HG03571 (cell line): ENCODE results near the gene SIPA1L3.

Experiments
- ATAC-seq: cut with Tn5 transposase; IDR thresholded peaks from one replicate; pipeline ENCODE4 v1.9.1; 2021; ENCODE audit not compliant: unreplicated experiment

The SIPA1L3 gene

DNA sequence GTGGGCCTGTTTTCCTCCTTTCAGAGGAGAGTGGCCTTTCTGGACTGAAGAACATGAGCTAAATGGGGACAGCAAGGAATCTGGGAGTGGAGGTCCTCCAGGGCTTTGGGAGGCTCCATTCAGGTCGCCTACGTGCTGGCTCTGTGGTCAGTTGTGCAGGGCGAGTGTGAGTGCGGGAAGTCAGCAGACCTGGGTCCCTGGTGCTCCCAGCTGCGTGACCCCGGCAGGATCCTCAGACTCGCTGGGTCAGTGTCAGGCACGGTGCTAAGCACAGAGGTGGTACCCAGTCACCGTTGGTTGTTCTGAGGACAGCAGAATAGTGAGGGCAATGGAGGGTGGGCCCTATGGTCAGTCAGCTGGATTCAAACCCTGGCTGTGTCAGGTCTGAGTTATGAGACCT is 85.8 kb downstream of the SIPA1L3 start:
- no peak for ATAC-seq

DNA sequence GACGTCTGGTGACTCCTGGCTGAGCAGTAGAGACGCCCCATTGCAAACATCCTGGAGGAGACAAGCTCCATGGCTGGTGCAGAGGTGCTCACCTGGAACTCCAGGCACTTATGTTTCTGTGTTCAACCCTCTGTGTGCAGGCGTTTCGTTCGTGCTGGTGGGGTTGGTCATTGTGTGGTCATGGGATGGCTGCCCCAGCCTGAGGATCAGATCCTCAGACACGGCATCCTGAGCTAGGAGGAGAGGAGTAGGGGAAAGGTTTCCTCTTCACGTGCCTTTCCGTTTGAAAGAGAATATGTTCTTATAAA is 87.8 kb downstream of the SIPA1L3 start:
- no peak for ATAC-seq

DNA sequence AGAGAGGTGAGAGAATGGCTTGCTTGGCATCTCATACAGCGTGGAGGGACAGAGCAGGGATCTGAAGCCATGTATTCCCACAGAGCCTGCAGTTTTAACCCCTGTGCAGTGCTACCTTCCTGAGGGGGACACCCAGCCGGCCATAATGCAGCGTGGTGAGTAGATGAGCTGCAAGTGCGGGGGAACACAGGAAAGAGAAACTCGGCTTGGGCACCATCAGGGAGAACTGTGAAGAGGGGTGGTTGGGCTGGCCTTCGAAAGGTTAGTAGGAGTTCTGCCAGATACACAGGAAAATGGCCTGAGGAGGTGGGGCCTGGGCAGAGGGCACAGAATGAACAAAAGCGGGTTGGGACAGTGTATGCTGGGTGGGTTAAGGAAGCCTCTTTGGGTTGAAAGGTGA is 88.3 kb downstream of the SIPA1L3 start:
- ATAC-seq: no peak

GRCh38 chr19:37997911-37998344 is 90.9 kb downstream of the SIPA1L3 start:
- no peak for ATAC-seq

GRCh38 chr19:37998801-37999308 is 91.8 kb downstream of the SIPA1L3 start:
- no peak for ATAC-seq

DNA sequence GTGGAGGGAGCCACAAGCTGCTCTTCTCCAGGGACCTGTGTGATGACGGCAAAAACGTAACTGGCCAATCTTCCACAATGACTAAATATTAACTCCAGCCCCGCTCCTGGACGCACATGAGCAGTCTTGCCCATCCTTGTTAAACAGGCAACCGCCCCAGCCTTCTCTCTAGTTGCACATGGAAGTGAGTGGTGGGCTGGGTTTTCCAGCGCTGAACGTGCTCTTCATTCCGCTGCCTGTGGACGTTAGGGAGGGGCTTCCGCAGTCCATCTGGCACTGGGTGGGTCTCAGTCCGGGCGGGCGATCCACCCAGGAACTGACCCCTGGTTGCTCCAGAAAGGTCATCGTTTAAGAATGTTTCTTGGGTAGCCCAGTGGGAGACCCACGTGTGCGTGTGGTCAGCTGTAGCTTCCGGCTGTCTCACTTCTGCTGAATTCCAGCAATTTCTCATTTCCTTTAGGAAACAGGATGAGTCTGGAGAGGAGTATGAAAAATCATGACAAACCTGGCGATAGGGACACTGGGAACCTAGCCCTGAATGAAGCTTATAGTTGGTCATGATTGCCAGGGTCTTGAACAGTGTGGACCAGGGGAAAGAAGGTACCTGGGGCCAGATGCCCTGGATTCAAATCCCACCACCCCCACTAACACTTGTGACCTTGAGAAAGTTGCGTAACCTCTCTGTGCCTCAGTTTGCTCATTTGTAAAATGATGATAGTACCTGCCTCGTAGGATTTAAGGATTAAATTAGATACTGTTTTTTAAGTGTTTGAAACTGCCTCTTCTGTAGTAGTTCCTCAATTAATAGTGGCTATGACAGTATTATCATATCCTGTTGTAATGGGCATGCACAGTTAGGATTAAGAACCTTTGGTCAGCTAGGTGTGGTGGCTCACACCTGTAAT is 92.6 kb downstream of the SIPA1L3 start:
- ATAC-seq: no peak

DNA sequence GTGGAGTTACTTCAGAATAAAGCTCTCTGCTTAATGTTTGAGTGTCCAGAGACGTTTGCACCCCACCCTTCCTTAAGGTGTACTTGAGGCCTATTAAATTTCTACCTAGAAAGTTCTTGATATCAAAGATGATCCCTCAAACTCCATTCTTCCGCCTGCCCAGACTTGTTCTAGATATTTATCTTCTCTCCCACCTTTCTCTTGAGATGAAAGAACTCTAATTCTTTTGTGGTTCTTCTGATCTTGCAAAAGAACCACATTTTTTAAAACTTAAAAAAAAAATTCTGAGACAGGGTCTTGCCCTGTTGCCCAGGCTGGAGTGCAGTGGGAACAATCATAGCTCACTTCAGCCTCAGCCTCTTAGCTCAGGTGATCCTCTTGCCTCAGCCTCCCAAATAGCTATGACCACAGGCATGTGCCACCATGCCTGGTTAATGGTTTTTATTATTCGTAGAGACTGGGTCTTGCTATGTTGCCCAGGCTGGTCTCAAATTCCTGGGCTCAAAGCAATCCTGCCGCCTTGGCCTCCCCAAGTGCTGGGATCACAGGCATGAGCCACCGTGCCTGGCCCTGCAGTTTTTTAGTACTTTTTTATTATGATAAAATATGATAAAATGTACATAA is 94.3 kb downstream of the SIPA1L3 start:
- no peak for ATAC-seq

DNA sequence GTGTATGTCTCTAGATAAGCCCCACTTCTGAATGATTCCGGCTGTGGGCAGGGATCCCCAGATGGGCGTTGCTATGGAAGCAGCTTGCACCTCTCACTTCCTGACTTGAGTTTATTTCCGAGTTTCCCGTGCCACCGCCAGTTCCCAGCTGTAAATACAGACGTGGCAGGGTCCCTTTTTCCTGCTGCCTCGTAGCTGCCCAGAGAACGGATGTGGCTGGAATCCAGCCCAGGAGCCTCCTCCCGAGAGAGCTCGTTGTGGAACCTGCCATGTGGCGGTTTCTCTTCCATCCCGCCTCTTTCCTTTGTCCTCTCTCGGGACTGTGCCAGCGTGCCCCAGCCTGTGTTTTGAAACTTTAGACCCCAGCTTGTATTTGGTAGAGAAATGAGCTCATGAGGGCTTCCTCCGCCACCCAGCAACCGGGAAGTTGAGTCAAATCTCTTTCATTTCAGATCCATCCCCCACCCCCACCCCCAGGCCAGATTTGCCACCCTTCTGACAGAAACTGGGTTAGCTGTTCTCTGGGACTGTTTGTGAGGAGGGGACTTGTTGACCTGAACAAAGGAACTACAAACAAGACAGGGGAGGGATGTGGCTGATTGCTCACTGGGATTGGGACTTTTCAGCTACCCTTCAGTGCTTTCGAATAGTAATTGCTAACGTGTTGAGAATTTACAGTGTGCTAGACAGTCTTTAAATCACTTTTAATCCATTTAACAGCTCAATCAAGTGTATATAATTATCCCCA is 96.6 kb downstream of the SIPA1L3 start:
- ATAC-seq: no peak

DNA sequence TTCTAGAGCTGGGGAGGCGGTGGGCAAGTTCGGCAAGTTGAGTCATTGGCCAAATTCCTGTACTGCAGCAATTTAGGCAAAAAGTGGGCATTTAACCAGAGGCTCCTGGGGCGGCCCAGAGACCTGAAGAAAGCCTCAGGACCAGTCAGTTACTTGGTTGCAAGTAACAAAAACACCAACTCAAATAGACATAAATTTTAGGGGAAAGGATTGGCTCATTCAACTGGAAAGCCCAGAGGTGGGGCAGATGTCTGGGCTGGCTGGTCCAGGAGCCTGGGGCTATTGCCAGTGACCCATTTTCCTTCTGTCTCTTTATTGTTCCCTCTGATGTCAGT is 97.1 kb downstream of the SIPA1L3 start:
- ATAC-seq: no peak

GRCh38 chr19:38004521-38005223 is 97.7 kb downstream of the SIPA1L3 start:
- no peak for ATAC-seq

GRCh38 chr19:38005224-38005614 is 98.2 kb downstream of the SIPA1L3 start:
- no peak for ATAC-seq

DNA sequence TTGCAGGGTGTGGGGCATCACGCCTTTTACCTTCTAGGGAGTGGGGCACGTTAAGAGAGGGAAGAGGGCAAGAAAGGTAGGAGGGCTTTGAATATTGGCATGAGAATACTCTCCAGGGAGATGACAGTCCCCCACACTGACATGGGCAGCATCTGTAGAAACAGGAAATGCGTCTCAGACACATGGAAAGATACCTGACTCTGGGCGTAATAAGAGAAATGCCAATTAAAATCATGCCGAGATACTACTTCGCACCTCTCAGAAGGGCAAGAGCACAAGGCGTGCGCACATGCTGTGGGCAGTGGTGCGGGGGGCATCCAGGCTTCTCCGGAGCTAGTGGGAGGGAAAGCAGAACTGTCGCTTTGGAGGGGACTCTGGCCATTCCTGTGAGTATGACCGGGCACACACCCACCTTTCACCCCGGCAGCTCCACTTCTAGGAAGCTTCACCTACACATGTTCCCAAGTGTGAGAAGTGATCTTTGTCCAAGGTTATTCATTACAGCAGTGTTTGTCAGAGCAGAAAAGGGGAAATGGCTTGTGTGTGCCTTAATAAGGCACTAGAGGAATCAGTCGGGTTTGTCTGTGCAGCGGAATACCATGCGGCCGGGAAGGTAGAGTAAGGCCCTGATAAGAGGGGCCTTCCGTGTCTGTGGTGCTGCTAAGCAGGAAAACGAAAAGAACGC is 99.5 kb downstream of the SIPA1L3 start:
- ATAC-seq: no peak

- no peak for ATAC-seq
Measured at GRCh38 chr19:38009650-38010242, 102.7 kb downstream of the SIPA1L3 start.

- no peak for ATAC-seq
Measured at GRCh38 chr19:38011426-38011825, 104.4 kb downstream of the SIPA1L3 start.

DNA sequence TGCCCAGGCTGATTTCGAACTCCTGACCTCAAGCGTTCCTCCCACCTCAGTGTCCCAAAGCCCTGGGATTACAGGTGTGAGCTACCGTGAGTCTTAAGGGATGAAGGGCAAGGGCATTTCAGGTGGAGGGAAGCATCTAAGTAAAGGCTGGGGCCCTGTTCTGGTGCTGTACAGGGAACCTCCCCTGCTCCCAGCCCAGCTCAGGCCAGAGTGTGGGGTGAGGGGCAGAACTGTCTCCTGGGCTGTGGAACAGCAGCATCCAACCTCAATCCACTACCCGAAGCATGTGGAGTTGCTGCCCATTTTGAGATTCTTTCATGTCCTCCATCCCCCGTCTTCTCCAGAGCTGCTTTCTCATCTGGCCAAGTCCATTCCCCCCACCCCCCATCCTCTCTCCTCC is 105.3 kb downstream of the SIPA1L3 start:
- ATAC-seq: no peak

DNA sequence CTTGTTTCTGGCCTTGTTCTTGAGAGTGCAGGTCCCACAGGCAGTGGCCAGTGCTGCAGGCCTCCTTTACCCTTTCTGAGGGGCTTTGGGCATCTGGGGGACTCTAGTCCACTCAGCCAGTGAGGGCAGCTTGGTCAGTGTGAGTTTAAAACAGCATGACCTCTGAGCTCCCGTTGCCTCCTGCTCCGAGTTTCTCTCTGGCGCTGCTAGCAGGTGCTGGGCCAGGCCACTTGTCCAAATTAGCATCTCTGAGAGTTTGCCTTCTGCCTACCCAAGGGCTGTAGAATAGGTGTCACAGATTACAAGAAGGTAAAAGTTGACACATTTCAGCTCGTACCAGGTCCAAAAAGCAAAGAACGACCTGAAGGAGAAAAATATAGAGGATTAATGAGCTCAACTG is 105.9 kb downstream of the SIPA1L3 start:
- ATAC-seq: no peak

GRCh38 chr19:38013913-38014580 is 107.0 kb downstream of the SIPA1L3 start:
- no peak for ATAC-seq

DNA sequence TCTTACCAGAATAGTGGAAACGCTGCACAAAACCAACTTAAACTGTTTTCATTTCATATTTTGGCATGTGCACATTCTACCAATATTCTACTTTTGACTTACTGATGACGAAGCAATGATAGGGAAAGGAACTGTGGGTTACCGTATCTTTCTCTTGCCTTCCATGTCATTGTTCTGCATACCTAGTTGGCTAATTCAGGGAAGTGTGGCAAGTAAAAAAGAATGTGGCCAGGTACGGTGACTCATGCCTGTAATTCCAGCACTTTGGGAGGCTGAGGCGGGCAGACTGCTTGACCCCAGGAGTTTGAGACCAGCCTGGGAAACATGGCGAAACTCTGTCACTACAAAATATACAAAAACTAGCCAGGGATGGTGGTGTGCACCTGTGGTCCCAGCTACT is 108.2 kb downstream of the SIPA1L3 start:
- ATAC-seq: no peak

DNA sequence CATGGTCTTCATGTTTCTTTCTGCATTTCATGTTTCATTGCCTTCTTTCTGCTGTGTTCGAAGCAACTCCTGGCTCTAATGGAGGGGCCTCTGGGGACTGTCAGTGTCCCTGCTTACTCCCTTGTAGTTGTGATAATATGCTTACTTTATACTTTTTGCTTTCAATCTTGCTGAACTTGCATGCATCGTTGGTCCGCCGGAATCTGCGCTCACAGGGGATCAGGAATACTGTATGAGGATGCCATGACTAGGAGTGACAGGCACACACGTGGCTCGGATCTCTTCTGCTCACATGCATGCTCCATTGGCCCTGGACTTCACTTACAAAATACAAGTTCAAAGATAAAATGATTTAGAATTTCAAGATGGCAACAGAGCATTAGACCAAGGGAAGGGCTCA is 108.8 kb downstream of the SIPA1L3 start:
- no peak for ATAC-seq
